ENCODE data around the gene GPR108. TPM values are rescaled to one million over a fixed set of nuclear protein-coding genes. Genes with fewer than 3 reads are reported as not detected.
A peak's percentile ranks its signal among the peaks of the same experiment; 100 is the strongest.

GPR108 gene
- polyA plus RNA-seq (24.6 and 44.5 TPM in 2 replicates), polyA minus RNA-seq (15.3 and 15.8 TPM in 2 replicates)

- Histone ChIP-seq H3K27me3 (ENCODE audit: insufficient read depth, low read depth, low read length) (peaks cover 8% of the 10 kb centered on the region), H4K20me1 (ENCODE audit: insufficient read depth) (no peaks in the 10 kb centered on the region), H3K79me2 (replicated peaks; ENCODE audit: insufficient read depth, low read length) (no peaks in the 10 kb centered on the region), H3K9me3 (ENCODE audit: low read length) (no peaks in the 10 kb centered on the region), H3K9me2 (ENCODE audit: insufficient read depth, low read length) (no peaks in the 10 kb centered on the region), H3K36me3 (ENCODE audit: insufficient read depth, low read length) (no peaks in the 10 kb centered on the region), H3F3A (ENCODE audit: insufficient read depth, low read length, poor library complexity, severe bottlenecking) (no peaks in the 10 kb centered on the region), H3K27ac (ENCODE audit: low read length) (peak within 1 kb of the TSS; percentile 92), H3K9ac (ENCODE audit: low read length) (peak within 1 kb of the TSS; percentile 80), H3K4me2 (ENCODE audit: low read length) (peak within 1 kb of the TSS; percentile 93), H3K4me3 (ENCODE audit: low read length) (peak within 1 kb of the TSS; percentile 74), H2AFZ (ENCODE audit: low read depth, low read length) (peak within 1 kb of the TSS; percentile 56)
- TF ChIP-seq RAD21 (conservative IDR thresholded peaks at IDR 0.05), result peak; percentile 58
- TF ChIP-seq REST (IDR thresholded peaks at IDR 0.05; ENCODE audit: borderline replicate concordance), result peak; percentile 10
- TF ChIP-seq POLR2AphosphoS5 (IDR thresholded peaks at IDR 0.05), result peak; percentile 56
- TF ChIP-seq MXI1 (conservative IDR thresholded peaks at IDR 0.05; ENCODE audit: poor library complexity, severe bottlenecking), result peak; percentile 69
- TF ChIP-seq EP300 (conservative IDR thresholded peaks at IDR 0.05; ENCODE audit: poor library complexity, severe bottlenecking), result peak; percentile 85
- peak; percentile 32 for TF ChIP-seq TAF1 (IDR thresholded peaks at IDR 0.05; ENCODE audit: low read depth)
- TF ChIP-seq, protein P1, sequence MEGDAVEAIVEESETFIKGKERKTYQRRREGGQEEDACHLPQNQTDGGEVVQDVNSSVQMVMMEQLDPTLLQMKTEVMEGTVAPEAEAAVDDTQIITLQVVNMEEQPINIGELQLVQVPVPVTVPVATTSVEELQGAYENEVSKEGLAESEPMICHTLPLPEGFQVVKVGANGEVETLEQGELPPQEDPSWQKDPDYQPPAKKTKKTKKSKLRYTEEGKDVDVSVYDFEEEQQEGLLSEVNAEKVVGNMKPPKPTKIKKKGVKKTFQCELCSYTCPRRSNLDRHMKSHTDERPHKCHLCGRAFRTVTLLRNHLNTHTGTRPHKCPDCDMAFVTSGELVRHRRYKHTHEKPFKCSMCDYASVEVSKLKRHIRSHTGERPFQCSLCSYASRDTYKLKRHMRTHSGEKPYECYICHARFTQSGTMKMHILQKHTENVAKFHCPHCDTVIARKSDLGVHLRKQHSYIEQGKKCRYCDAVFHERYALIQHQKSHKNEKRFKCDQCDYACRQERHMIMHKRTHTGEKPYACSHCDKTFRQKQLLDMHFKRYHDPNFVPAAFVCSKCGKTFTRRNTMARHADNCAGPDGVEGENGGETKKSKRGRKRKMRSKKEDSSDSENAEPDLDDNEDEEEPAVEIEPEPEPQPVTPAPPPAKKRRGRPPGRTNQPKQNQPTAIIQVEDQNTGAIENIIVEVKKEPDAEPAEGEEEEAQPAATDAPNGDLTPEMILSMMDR (IDR thresholded peaks at IDR 0.05; ENCODE audit: poor library complexity, severe bottlenecking), result peak; percentile 67
- peak; percentile 67 for TF ChIP-seq SMC3 (conservative IDR thresholded peaks at IDR 0.05; ENCODE audit: poor library complexity)
- TF ChIP-seq EZH2 (IDR thresholded peaks at IDR 0.05; ENCODE audit: borderline replicate concordance, insufficient read depth, low read length, poor library complexity, severe bottlenecking), result no peak
These were observed at the start of gene GPR108 for GRCh38 chr19:6737284-6737872. Gene GPR108, minus strand, starts transcription at chr19:6737580. Its CDS starts 4 bp downstream, at chr19:6737576.

DNA sequence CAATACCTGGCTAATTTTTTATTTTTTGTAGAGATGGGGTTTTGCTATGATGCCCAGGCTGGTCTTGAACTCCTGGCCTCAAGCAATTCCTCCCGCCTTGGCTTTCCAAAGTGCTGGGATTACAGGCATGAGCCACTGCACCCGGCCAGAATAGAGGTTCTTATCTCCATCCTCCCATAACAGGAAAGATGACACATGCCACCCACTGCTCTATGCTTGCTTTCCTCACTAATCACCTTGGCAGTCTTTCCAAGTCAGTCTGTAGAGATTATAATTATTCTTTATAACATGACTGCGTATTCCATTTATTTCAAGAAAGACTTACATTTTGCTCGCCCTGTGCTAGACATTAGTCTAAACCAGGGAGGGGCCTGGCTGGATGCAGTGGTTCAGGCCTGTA lies 41.8 kb upstream of the GPR108 start:
- H3K9me3 ChIP-seq (ENCODE audit: low read length), result no peaks in the 10 kb centered on the region
- H3K9ac ChIP-seq (ENCODE audit: low read length), result no peak overlapping the region
- no peak overlapping the region for H3K4me3 ChIP-seq (ENCODE audit: low read length)
- TF ChIP-seq POLR2AphosphoS5 (IDR thresholded peaks at IDR 0.05) (no peak), TAF1 (IDR thresholded peaks at IDR 0.05; ENCODE audit: low read depth) (no peak), EP300 (conservative IDR thresholded peaks at IDR 0.05; ENCODE audit: poor library complexity, severe bottlenecking) (no peak), MXI1 (conservative IDR thresholded peaks at IDR 0.05; ENCODE audit: poor library complexity, severe bottlenecking) (no peak), SMC3 (conservative IDR thresholded peaks at IDR 0.05; ENCODE audit: poor library complexity) (no peak), EZH2 (IDR thresholded peaks at IDR 0.05; ENCODE audit: borderline replicate concordance, insufficient read depth, low read length, poor library complexity, severe bottlenecking) (no peak)
- TF ChIP-seq, protein P1 (IDR thresholded peaks at IDR 0.05; ENCODE audit: poor library complexity, severe bottlenecking), result no peak
- no peaks in the 10 kb centered on the region for H3F3A ChIP-seq (ENCODE audit: insufficient read depth, low read length, poor library complexity, severe bottlenecking)
- no peak overlapping the region for H3K27ac ChIP-seq (ENCODE audit: low read length)
- H3K36me3 ChIP-seq (ENCODE audit: insufficient read depth, low read length), result no peaks in the 10 kb centered on the region
- H3K79me2 ChIP-seq (replicated peaks; ENCODE audit: insufficient read depth, low read length), result no peaks in the 10 kb centered on the region
- no peak overlapping the region for H3K4me2 ChIP-seq (ENCODE audit: low read length)
- H3K27me3 ChIP-seq (ENCODE audit: insufficient read depth, low read depth, low read length), result no peaks in the 10 kb centered on the region
- no peaks in the 10 kb centered on the region for H4K20me1 ChIP-seq (ENCODE audit: insufficient read depth)
- H3K9me2 ChIP-seq (ENCODE audit: insufficient read depth, low read length), result no peaks in the 10 kb centered on the region
- H2AFZ ChIP-seq (ENCODE audit: low read depth, low read length), result no peak overlapping the region
